Trophoblast cell (in vitro differentiated cells and primary cell): ENCODE results near the gene BPIFB2. TPM values are rescaled to one million over a fixed set of nuclear protein-coding genes. Genes with fewer than 3 reads are reported as not detected.

Source experiments
- DNase-seq, 2 donors: peaks; one replicate each; pipeline ENCODE4 v3.0.0-alpha.2; 2016
- H2AFZ ChIP-seq: 2 replicates; pipeline ENCODE4 v1.6.1; 2013; ENCODE audit warnings: low read length, moderate library complexity, mild to moderate bottlenecking; ENCODE audit not compliant: insufficient read depth, poor library complexity
- H2AK5ac ChIP-seq: 2 replicates; pipeline ENCODE4 v1.6.1; 2013; ENCODE audit warnings: mild to moderate bottlenecking, low read length
- H2BK120ac ChIP-seq: 2 replicates; pipeline ENCODE4 v1.6.1; 2013; ENCODE audit warnings: low read length, mild to moderate bottlenecking, moderate library complexity; ENCODE audit not compliant: insufficient read depth, poor library complexity
- H2BK12ac ChIP-seq: 2 replicates; pipeline ENCODE4 v1.6.1; 2013; ENCODE audit warnings: mild to moderate bottlenecking, low read length, moderate library complexity
- H2BK5ac ChIP-seq: 2 replicates; pipeline ENCODE4 v1.6.1; 2013; ENCODE audit warnings: low read length, low read depth, moderate library complexity, mild to moderate bottlenecking; ENCODE audit not compliant: poor library complexity
- H3K14ac ChIP-seq: 2 replicates; pipeline ENCODE4 v1.6.1; 2013; ENCODE audit warnings: mild to moderate bottlenecking, low read length
- H3K18ac ChIP-seq: 2 replicates; pipeline ENCODE4 v1.6.1; 2013; ENCODE audit warnings: mild to moderate bottlenecking, low read length
- H3K23ac ChIP-seq: 2 replicates; pipeline ENCODE4 v1.6.1; 2013; ENCODE audit warnings: low read length
- H3K27ac ChIP-seq: 2 replicates; pipeline ENCODE4 v1.5.1; 2013; ENCODE audit warnings: low read depth, mild to moderate bottlenecking, inconsistent platforms, low read length, moderate library complexity
- H3K27me3 ChIP-seq: 2 replicates; pipeline ENCODE4 v1.6.1; 2013; ENCODE audit warnings: inconsistent platforms, mild to moderate bottlenecking, low read length, moderate library complexity; ENCODE audit not compliant: insufficient read depth
- H3K36me3 ChIP-seq, 2 experiments: 1 replicate in 1 of 2; 2 replicates in 1 of 2; pipeline ENCODE4 v1.6.1; 2013; ENCODE audit warnings: low read length in 2 of 2, mild to moderate bottlenecking in 2 of 2, moderate library complexity in 1 of 2; ENCODE audit not compliant: insufficient read depth in 2 of 2, control insufficient read depth in 1 of 2
- H3K4ac ChIP-seq: 2 replicates; pipeline ENCODE4 v1.6.1; 2013; ENCODE audit warnings: low read depth, mild to moderate bottlenecking, low read length, moderate library complexity
- H3K4me1 ChIP-seq, 2 experiments: 1 replicate in 1 of 2; 2 replicates in 1 of 2; pipeline ENCODE4 v1.6.1; 2013; ENCODE audit warnings: low read length in 2 of 2, mild to moderate bottlenecking in 2 of 2, moderate library complexity in 1 of 2; ENCODE audit not compliant: insufficient read depth in 2 of 2, control insufficient read depth in 1 of 2
- H3K4me2 ChIP-seq: 2 replicates; pipeline ENCODE4 v1.6.1; 2013; ENCODE audit warnings: inconsistent platforms, mild to moderate bottlenecking, low read length, moderate library complexity
- H3K4me3 ChIP-seq: 2 replicates; pipeline ENCODE4 v1.5.1; 2013; ENCODE audit warnings: mild to moderate bottlenecking, low read depth, low read length, inconsistent platforms
- H3K79me1 ChIP-seq: one replicate; pipeline ENCODE4 v1.6.1; 2013; ENCODE audit warnings: low read length
- H3K79me2 ChIP-seq: 2 replicates; pipeline ENCODE4 v1.6.1; 2013; ENCODE audit warnings: low read length, mild to moderate bottlenecking; ENCODE audit not compliant: control insufficient read depth, insufficient read depth, poor library complexity
- H3K9ac ChIP-seq: 2 replicates; pipeline ENCODE4 v1.6.1; 2013; ENCODE audit warnings: mild to moderate bottlenecking, low read length
- H3K9me3 ChIP-seq: 2 replicates; pipeline ENCODE4 v1.6.1; 2013; ENCODE audit warnings: low read depth, mild to moderate bottlenecking, control low read depth, inconsistent platforms, low read length; ENCODE audit not compliant: insufficient read depth
- H4K12ac ChIP-seq: 2 replicates; pipeline ENCODE4 v1.6.1; 2013; ENCODE audit warnings: low read depth, mild to moderate bottlenecking, low read length, moderate library complexity
- H4K8ac ChIP-seq: 2 replicates; pipeline ENCODE4 v1.6.1; 2013; ENCODE audit warnings: low read depth, mild to moderate bottlenecking, low read length, moderate library complexity
- H4K91ac ChIP-seq: one replicate; pipeline ENCODE4 v1.6.1; 2013; ENCODE audit warnings: low read depth, mild to moderate bottlenecking, low read length, moderate library complexity
- WGBS: extraction: QIAGEN DNeasy Blood & Tissue Kit; methylation state at CpG from one replicate; pipeline ENCODE4 v1.1.7; 2013; ENCODE audit warnings: missing lambda C conversion rate; ENCODE audit not compliant: insufficient read length, insufficient coverage; ENCODE audit errors: extremely low coverage; 5-methylcytosine and 5-hydroxymethylcytosine counted together
- polyA plus RNA-seq: library from polyadenylated mRNA; stranded (reverse); fragments of 200-250 nt; gene quantifications from 2 replicates; pipeline ENCODE4 v1.2.3, GENCODE V29; 2013

Gene BPIFB2, protein sequence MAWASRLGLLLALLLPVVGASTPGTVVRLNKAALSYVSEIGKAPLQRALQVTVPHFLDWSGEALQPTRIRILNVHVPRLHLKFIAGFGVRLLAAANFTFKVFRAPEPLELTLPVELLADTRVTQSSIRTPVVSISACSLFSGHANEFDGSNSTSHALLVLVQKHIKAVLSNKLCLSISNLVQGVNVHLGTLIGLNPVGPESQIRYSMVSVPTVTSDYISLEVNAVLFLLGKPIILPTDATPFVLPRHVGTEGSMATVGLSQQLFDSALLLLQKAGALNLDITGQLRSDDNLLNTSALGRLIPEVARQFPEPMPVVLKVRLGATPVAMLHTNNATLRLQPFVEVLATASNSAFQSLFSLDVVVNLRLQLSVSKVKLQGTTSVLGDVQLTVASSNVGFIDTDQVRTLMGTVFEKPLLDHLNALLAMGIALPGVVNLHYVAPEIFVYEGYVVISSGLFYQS
- polyA plus RNA-seq = not detected in 2 replicates

DNA sequence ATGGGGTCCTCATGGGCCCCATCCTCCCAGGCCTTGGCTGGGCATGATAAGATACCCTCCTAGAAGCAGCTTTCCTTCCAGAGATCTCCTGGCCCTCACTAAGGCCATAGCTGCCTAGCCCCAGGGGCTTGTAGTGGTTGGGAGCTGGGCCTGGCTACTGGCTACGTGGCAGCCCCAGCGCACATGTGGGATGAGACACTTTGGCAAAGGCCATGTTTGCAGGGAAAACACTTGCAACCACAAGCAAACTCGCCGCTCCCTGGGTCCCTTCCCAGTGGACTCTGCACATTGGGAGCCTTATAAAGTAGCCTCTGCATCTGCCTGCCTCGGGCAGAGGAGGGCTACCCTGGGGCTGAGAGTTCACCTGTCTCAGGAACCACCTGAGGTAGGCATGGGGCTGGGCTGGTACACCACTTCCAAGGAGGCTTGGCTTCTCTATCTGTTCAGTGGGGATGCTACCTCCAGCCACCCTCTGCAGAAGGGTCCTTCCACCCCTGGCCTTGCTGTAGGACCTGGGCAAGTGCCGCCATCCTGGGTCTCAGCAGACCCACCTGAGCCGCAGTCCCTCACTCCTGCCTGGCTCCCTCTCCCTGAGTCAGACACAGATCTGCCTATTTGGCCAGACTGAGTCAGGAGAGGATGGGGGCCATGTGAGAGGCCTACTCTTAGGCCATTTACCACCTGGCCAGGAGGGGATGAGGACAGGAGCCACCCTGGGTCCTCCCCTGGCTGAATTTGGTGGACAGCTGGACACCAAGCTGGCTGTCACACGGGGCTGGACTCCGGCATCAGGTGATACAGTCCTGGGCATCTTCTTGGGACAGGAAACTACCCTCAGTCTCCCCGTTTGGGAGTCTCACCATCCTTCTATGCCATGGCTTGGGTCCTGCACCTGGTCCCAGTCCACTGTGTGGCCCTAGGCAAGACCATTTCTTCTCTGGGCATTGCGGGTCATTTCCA is at the start of gene BPIFB2:
BPIFB2 (plus strand) TSS at position 329 of the 960 bp plus-strand sequence. CDS start 871 bp downstream, outside the sequence.
- H3K4ac ChIP-seq = no peak within 1 kb of the TSS
- no peak within 1 kb of the TSS for H2BK12ac ChIP-seq
- no peak within 1 kb of the TSS for H4K8ac ChIP-seq
- DNase-seq = no peak
- H2BK5ac ChIP-seq = no peak within 1 kb of the TSS
- no peaks in the 10 kb centered on the region for H3K79me1 ChIP-seq
- H2AK5ac ChIP-seq = no peak within 1 kb of the TSS
- no peak within 1 kb of the TSS for H3K4me3 ChIP-seq
- H3K4me1 ChIP-seq = no peaks in the 10 kb centered on the region
- no peaks in the 10 kb centered on the region for H3K9me3 ChIP-seq
- H4K12ac ChIP-seq = no peak within 1 kb of the TSS
- no peak within 1 kb of the TSS for H3K9ac ChIP-seq
- no peaks in the 10 kb centered on the region for H3K36me3 ChIP-seq
- no peak within 1 kb of the TSS for H4K91ac ChIP-seq
- H3K27ac ChIP-seq = no peak within 1 kb of the TSS
- no peak within 1 kb of the TSS for H3K14ac ChIP-seq
- H3K4me2 ChIP-seq = no peak within 1 kb of the TSS
- no peak within 1 kb of the TSS for H3K18ac ChIP-seq
- H2AFZ ChIP-seq = no peak within 1 kb of the TSS
- H3K79me2 ChIP-seq = no peaks in the 10 kb centered on the region
- H2BK120ac ChIP-seq = no peak within 1 kb of the TSS
- H3K23ac ChIP-seq = no peak within 1 kb of the TSS
- WGBS = no CpG with 5 or more reads among the region's 11 CpGs
- no peaks in the 10 kb centered on the region for H3K27me3 ChIP-seq

DNA sequence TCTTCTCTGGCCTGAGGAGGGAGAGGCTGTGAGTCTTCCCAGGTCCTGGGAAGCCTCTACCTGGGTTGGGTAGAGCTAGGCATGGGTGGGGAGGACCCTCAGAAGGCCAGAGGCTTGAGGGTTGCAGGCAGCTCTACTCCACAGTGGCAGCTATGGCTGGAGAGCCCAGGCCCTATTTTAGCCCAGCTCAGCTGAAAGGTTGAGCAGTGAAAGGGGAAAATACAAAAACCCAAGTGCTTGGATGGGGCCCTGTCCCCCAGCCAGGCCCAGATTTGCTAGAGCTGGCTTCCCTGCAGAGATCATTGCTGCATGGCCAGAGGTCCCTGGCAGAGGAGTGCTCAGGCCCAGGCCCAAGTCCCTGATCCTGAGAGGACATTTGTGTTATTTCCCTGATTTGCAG is 48.9 kb upstream of the BPIFB2 start:
- H3K4me3 ChIP-seq = no peak overlapping the region
- H3K23ac ChIP-seq = no peak overlapping the region
- DNase-seq = no peak
- no peak overlapping the region for H4K91ac ChIP-seq
- no peak overlapping the region for H2BK12ac ChIP-seq
- H2AK5ac ChIP-seq = no peak overlapping the region
- H4K8ac ChIP-seq = no peak overlapping the region
- H3K9me3 ChIP-seq = peaks cover 4% of the 10 kb centered on the region
- H3K36me3 ChIP-seq = no peaks in the 10 kb centered on the region
- H3K18ac ChIP-seq = no peak overlapping the region
- H3K27me3 ChIP-seq = no peaks in the 10 kb centered on the region
- H4K12ac ChIP-seq = no peak overlapping the region
- H3K4me2 ChIP-seq = no peak overlapping the region
- no peaks in the 10 kb centered on the region for H3K4me1 ChIP-seq
- no peak overlapping the region for H2AFZ ChIP-seq
- no peak overlapping the region for H3K4ac ChIP-seq
- no peaks in the 10 kb centered on the region for H3K79me1 ChIP-seq
- no peak overlapping the region for H2BK120ac ChIP-seq
- no peaks in the 10 kb centered on the region for H3K79me2 ChIP-seq
- no peak overlapping the region for H2BK5ac ChIP-seq
- no peak overlapping the region for H3K14ac ChIP-seq
- no peak overlapping the region for H3K27ac ChIP-seq
- H3K9ac ChIP-seq = no peak overlapping the region

DNA sequence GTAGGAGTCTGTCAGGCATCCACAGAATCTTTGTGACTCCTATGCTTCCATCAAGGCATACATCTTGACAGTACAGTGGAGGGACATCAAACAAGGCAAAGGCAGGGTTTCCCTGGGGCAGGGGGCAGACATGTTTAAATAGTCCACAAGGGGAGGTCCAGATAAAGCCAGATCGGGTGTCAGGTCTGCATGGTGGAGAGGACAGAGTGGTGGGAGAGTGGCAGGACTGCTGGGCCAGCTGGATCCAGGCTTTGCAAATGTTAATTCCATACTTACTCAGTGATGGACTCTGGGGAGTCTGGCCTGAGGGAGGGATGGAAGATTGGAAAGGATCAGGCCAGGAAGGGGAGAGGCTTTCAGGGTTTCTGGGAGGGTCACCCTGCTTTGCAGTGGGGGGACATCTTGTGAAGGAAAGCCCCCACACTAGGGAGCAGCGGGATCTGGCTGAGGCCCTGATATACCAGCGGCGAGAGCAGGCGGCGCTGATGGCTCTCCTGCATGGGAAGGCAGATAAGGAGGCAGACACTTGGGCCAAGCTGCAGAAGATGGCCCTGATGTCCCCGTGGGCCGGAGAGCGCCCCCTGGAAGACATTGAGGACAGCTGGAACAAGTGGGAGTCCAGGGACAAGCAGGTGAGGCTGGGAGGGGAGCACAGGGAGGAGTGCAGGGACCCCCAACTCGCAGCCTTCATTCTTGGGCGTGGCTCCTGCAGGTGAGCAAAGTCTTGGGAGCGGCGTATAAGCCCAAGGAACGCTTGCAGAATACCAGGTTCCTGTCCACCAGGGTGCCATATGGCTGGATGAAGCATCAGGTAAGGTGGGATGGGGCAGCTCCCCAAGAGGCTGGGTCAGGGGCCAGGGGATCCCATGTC is 47.9 kb upstream of the BPIFB2 start:
- H4K8ac ChIP-seq = no peak overlapping the region
- no peaks in the 10 kb centered on the region for H3K27me3 ChIP-seq
- no peak overlapping the region for H3K18ac ChIP-seq
- H3K4me2 ChIP-seq = no peak overlapping the region
- no peak overlapping the region for H2BK12ac ChIP-seq
- H3K9ac ChIP-seq = no peak overlapping the region
- H3K4me3 ChIP-seq = no peak overlapping the region
- H3K36me3 ChIP-seq = no peaks in the 10 kb centered on the region
- no peaks in the 10 kb centered on the region for H3K79me2 ChIP-seq
- no peaks in the 10 kb centered on the region for H3K79me1 ChIP-seq
- no peak overlapping the region for H4K12ac ChIP-seq
- no peak overlapping the region for H3K4ac ChIP-seq
- H2BK120ac ChIP-seq = no peak overlapping the region
- H3K4me1 ChIP-seq = no peaks in the 10 kb centered on the region
- no CpG with 5 or more reads among the region's 14 CpGs for WGBS
- DNase-seq = no peak
- H3K14ac ChIP-seq = no peak overlapping the region
- peaks cover 4% of the 10 kb centered on the region for H3K9me3 ChIP-seq
- no peak overlapping the region for H2BK5ac ChIP-seq
- H3K27ac ChIP-seq = no peak overlapping the region
- H2AK5ac ChIP-seq = no peak overlapping the region
- H4K91ac ChIP-seq = no peak overlapping the region
- H3K23ac ChIP-seq = no peak overlapping the region
- H2AFZ ChIP-seq = no peak overlapping the region

DNA sequence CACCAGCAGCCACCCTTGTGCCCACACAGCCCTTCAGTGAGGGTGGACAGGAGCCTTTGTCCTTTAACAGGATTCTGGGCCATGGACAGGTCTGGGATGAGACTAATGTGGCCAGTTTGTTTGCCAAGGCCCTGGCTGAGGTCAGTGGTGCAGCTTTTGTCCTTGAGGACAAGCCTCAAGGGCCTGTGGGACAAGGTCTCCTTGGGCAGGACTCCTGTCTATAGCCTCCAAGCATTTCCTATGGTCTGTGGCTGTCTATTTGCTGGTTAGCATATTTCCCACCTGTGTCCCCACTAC is 47.3 kb upstream of the BPIFB2 start:
- no peaks in the 10 kb centered on the region for H3K27me3 ChIP-seq
- no peak overlapping the region for H2AK5ac ChIP-seq
- no peak overlapping the region for H4K91ac ChIP-seq
- H3K79me2 ChIP-seq = no peaks in the 10 kb centered on the region
- no peak overlapping the region for H3K23ac ChIP-seq
- no peak overlapping the region for H3K4me3 ChIP-seq
- H2BK12ac ChIP-seq = no peak overlapping the region
- H3K36me3 ChIP-seq = no peaks in the 10 kb centered on the region
- H3K4me2 ChIP-seq = no peak overlapping the region
- H3K79me1 ChIP-seq = no peaks in the 10 kb centered on the region
- no peak overlapping the region for H3K18ac ChIP-seq
- H4K12ac ChIP-seq = no peak overlapping the region
- no peak overlapping the region for H2BK120ac ChIP-seq
- H3K14ac ChIP-seq = no peak overlapping the region
- H3K9ac ChIP-seq = no peak overlapping the region
- H2BK5ac ChIP-seq = no peak overlapping the region
- no peak overlapping the region for H4K8ac ChIP-seq
- no peak overlapping the region for H3K4ac ChIP-seq
- H2AFZ ChIP-seq = no peak overlapping the region
- no peak for DNase-seq
- no peak overlapping the region for H3K27ac ChIP-seq
- H3K9me3 ChIP-seq = peaks cover 4% of the 10 kb centered on the region
- H3K4me1 ChIP-seq = no peaks in the 10 kb centered on the region
